Measurements from ENCODE around the gene B3GAT1. TPM values are rescaled to one million over a fixed set of nuclear protein-coding genes. Genes with fewer than 3 reads are reported as not detected.

Gene B3GAT1
- total and polyA plus RNA-seq, 2 experiments from 2014 or later = 4.8 to 28.3 TPM

DNA sequence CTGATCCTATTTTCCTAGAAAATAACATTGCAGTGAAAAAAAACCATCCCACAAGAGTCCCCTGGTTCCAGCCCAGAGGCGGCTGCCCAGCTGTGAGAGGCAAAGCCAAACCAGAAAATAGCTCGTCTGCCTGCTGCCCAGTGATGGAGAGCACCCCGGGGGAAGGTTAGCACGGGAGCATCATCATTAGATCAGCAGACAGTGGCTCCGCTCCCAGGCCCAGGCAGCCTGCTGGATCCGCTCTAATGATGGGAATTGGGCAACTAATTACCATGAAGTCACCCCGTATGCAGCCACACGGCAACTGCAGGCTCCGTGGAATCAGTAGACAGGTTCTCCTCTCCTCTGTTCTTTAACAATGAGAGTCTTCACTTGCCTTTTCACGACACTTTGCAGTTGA lies 17.1 kb upstream of the B3GAT1 start:
- Histone ChIP-seq H3K79me2 (replicated peaks; ENCODE audit: insufficient read depth) (no peaks in the 10 kb centered on the region), H3K36me3 (ENCODE audit: insufficient read depth) (no peaks in the 10 kb centered on the region), H3F3A (replicated peaks; ENCODE audit: low read depth) (no peaks in the 10 kb centered on the region), H3K4me2 (no peak overlapping the region), H4K20me1 (replicated peaks; ENCODE audit: insufficient read depth) (0 out of 2 replicates have a peak, but pooled peaks cover 5% of the 10 kb centered on the region), H3K27ac (ENCODE audit: low read depth) (no peak overlapping the region), H3K27me3 (ENCODE audit: insufficient read depth) (no peaks in the 10 kb centered on the region), H2AFZ (no peak overlapping the region), H3K9me2 (ENCODE audit: insufficient read depth) (no peaks in the 10 kb centered on the region; the same call in 1 of the 2 replicates), H3K4me1 (ENCODE audit: insufficient read depth) (peaks cover 13% of the 10 kb centered on the region; the same call in 1 of the 2 replicates), H3K4me3 (no peak overlapping the region)
- TF ChIP-seq POLR2AphosphoS5 (IDR thresholded peaks at IDR 0.05; ENCODE audit: low read depth) (no peak), ZNF331 (CRISPR knock-in tag; IDR thresholded peaks at IDR 0.05; ENCODE audit: low read depth) (no peak), NANOG (IDR thresholded peaks at IDR 0.05; ENCODE audit: borderline replicate concordance) (no peak), STAT1 (IDR thresholded peaks at IDR 0.05; ENCODE audit: unreplicated experiment) (no peak), EZH2 (IDR thresholded peaks at IDR 0.05; ENCODE audit: low read depth, unreplicated experiment) (no peak), CREB1 (CRISPR knock-in tag; IDR thresholded peaks at IDR 0.05; ENCODE audit: low read depth) (no peak), ZNF114 (CRISPR knock-in tag; IDR thresholded peaks at IDR 0.05) (no peak), EZH2phosphoT487 (IDR thresholded peaks at IDR 0.05; ENCODE audit: unreplicated experiment) (no peak), JUNB (IDR thresholded peaks at IDR 0.05; ENCODE audit: unreplicated experiment) (no peak)
- TF ChIP-seq, protein P1, sequence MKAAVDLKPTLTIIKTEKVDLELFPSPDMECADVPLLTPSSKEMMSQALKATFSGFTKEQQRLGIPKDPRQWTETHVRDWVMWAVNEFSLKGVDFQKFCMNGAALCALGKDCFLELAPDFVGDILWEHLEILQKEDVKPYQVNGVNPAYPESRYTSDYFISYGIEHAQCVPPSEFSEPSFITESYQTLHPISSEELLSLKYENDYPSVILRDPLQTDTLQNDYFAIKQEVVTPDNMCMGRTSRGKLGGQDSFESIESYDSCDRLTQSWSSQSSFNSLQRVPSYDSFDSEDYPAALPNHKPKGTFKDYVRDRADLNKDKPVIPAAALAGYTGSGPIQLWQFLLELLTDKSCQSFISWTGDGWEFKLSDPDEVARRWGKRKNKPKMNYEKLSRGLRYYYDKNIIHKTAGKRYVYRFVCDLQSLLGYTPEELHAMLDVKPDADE (IDR thresholded peaks at IDR 0.05) = no peak
- TF ChIP-seq, protein P2, sequence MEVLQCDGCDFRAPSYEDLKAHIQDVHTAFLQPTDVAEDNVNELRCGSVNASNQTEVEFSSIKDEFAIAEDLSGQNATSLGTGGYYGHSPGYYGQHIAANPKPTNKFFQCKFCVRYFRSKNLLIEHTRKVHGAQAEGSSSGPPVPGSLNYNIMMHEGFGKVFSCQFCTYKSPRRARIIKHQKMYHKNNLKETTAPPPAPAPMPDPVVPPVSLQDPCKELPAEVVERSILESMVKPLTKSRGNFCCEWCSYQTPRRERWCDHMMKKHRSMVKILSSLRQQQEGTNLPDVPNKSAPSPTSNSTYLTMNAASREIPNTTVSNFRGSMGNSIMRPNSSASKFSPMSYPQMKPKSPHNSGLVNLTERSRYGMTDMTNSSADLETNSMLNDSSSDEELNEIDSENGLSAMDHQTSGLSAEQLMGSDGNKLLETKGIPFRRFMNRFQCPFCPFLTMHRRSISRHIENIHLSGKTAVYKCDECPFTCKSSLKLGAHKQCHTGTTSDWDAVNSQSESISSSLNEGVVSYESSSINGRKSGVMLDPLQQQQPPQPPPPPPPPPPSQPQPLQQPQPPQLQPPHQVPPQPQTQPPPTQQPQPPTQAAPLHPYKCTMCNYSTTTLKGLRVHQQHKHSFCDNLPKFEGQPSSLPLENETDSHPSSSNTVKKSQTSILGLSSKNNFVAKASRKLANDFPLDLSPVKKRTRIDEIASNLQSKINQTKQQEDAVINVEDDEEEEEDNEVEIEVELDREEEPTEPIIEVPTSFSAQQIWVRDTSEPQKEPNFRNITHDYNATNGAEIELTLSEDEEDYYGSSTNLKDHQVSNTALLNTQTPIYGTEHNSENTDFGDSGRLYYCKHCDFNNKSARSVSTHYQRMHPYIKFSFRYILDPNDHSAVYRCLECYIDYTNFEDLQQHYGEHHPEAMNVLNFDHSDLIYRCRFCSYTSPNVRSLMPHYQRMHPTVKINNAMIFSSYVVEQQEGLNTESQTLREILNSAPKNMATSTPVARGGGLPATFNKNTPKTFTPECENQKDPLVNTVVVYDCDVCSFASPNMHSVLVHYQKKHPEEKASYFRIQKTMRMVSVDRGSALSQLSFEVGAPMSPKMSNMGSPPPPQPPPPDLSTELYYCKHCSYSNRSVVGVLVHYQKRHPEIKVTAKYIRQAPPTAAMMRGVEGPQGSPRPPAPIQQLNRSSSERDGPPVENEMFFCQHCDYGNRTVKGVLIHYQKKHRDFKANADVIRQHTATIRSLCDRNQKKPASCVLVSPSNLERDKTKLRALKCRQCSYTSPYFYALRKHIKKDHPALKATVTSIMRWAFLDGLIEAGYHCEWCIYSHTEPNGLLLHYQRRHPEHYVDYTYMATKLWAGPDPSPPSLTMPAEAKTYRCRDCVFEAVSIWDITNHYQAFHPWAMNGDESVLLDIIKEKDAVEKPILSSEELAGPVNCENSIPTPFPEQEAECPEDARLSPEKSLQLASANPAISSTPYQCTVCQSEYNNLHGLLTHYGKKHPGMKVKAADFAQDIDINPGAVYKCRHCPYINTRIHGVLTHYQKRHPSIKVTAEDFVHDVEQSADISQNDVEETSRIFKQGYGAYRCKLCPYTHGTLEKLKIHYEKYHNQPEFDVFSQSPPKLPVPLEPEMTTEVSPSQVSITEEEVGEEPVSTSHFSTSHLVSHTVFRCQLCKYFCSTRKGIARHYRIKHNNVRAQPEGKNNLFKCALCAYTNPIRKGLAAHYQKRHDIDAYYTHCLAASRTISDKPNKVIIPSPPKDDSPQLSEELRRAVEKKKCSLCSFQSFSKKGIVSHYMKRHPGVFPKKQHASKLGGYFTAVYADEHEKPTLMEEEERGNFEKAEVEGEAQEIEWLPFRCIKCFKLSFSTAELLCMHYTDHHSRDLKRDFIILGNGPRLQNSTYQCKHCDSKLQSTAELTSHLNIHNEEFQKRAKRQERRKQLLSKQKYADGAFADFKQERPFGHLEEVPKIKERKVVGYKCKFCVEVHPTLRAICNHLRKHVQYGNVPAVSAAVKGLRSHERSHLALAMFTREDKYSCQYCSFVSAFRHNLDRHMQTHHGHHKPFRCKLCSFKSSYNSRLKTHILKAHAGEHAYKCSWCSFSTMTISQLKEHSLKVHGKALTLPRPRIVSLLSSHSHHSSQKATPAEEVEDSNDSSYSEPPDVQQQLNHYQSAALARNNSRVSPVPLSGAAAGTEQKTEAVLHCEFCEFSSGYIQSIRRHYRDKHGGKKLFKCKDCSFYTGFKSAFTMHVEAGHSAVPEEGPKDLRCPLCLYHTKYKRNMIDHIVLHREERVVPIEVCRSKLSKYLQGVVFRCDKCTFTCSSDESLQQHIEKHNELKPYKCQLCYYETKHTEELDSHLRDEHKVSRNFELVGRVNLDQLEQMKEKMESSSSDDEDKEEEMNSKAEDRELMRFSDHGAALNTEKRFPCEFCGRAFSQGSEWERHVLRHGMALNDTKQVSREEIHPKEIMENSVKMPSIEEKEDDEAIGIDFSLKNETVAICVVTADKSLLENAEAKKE (CRISPR knock-in tag; IDR thresholded peaks at IDR 0.05) = no peak
- TF ChIP-seq, protein P3, sequence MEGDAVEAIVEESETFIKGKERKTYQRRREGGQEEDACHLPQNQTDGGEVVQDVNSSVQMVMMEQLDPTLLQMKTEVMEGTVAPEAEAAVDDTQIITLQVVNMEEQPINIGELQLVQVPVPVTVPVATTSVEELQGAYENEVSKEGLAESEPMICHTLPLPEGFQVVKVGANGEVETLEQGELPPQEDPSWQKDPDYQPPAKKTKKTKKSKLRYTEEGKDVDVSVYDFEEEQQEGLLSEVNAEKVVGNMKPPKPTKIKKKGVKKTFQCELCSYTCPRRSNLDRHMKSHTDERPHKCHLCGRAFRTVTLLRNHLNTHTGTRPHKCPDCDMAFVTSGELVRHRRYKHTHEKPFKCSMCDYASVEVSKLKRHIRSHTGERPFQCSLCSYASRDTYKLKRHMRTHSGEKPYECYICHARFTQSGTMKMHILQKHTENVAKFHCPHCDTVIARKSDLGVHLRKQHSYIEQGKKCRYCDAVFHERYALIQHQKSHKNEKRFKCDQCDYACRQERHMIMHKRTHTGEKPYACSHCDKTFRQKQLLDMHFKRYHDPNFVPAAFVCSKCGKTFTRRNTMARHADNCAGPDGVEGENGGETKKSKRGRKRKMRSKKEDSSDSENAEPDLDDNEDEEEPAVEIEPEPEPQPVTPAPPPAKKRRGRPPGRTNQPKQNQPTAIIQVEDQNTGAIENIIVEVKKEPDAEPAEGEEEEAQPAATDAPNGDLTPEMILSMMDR (conservative IDR thresholded peaks at IDR 0.05; ENCODE audit: low read depth in 2 of 2) = no peak
- TF ChIP-seq, protein P4, sequence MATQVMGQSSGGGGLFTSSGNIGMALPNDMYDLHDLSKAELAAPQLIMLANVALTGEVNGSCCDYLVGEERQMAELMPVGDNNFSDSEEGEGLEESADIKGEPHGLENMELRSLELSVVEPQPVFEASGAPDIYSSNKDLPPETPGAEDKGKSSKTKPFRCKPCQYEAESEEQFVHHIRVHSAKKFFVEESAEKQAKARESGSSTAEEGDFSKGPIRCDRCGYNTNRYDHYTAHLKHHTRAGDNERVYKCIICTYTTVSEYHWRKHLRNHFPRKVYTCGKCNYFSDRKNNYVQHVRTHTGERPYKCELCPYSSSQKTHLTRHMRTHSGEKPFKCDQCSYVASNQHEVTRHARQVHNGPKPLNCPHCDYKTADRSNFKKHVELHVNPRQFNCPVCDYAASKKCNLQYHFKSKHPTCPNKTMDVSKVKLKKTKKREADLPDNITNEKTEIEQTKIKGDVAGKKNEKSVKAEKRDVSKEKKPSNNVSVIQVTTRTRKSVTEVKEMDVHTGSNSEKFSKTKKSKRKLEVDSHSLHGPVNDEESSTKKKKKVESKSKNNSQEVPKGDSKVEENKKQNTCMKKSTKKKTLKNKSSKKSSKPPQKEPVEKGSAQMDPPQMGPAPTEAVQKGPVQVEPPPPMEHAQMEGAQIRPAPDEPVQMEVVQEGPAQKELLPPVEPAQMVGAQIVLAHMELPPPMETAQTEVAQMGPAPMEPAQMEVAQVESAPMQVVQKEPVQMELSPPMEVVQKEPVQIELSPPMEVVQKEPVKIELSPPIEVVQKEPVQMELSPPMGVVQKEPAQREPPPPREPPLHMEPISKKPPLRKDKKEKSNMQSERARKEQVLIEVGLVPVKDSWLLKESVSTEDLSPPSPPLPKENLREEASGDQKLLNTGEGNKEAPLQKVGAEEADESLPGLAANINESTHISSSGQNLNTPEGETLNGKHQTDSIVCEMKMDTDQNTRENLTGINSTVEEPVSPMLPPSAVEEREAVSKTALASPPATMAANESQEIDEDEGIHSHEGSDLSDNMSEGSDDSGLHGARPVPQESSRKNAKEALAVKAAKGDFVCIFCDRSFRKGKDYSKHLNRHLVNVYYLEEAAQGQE (IDR thresholded peaks at IDR 0.05; ENCODE audit: unreplicated experiment) = no peak
- H3K4me3 Mint-ChIP-seq = no peak overlapping the region
- peaks cover 25% of the 10 kb centered on the region for H3K4me1 Mint-ChIP-seq
- H3K9me3 Mint-ChIP-seq = peaks cover 2% of the 10 kb centered on the region; the same call in 1 of the 3 replicates
- H3K27ac Mint-ChIP-seq = no peak overlapping the region
- no peak; the same call in 2 of the 3 replicates for ATAC-seq
- peaks cover 4% of the 10 kb centered on the region for H3K27me3 Mint-ChIP-seq (ENCODE audit: insufficient read depth, low read depth, poor library complexity)
- no peak for DNase-seq (ENCODE audit: low spot score)
- no peaks in the 10 kb centered on the region for H3K36me3 Mint-ChIP-seq (ENCODE audit: low read depth)
